MM.1S (cell line): ENCODE data around the gene CDC14A.
A peak's percentile ranks its signal among the peaks of the same experiment; 100 is the strongest.

Experiments used
- DNase-seq: peaks from one replicate; pipeline ENCODE4 v3.0.0-alpha.2; 2015
- H2AFZ ChIP-seq: fragments of 300-600 bp; sonication (generic); 2 replicates; pipeline ENCODE4 v1.6.0; 2016; ENCODE audit warnings: antibody characterized with exemption, low read length
- H3F3A ChIP-seq: fragments of 300-600 bp; sonication (generic); 2 replicates; pipeline ENCODE4 v1.6.1; 2016; ENCODE audit warnings: mild to moderate bottlenecking, antibody characterized with exemption, low read length, moderate library complexity, mixed read lengths; ENCODE audit not compliant: insufficient read depth
- H3K27ac ChIP-seq: fragments of 300-600 bp; sonication (generic); 2 replicates; pipeline ENCODE4 v1.5.1; 2016; ENCODE audit warnings: mild to moderate bottlenecking, low read length
- H3K27me3 ChIP-seq: fragments of 300-600 bp; sonication (generic); replicated peaks from 2 replicates; pipeline ENCODE4 v1.6.0; 2016; ENCODE audit warnings: low read length; ENCODE audit not compliant: insufficient read depth
- H3K36me3 ChIP-seq: fragments of 300-600 bp; sonication (generic); replicated peaks from 2 replicates; pipeline ENCODE4 v1.6.1; 2016; ENCODE audit warnings: mild to moderate bottlenecking, low read length, mixed read lengths; ENCODE audit not compliant: insufficient read depth
- H3K4me1 ChIP-seq: fragments of 300-600 bp; sonication (generic); 2 replicates; pipeline ENCODE4 v1.6.1; 2016; ENCODE audit warnings: low read length, mixed read lengths
- H3K4me2 ChIP-seq: fragments of 300-600 bp; sonication (generic); 2 replicates; pipeline ENCODE4 v1.6.0; 2016; ENCODE audit warnings: low read depth, low read length
- H3K4me3 ChIP-seq: fragments of 300-600 bp; sonication (generic); 2 replicates; pipeline ENCODE4 v1.5.1; 2016; ENCODE audit warnings: low read length, mixed read lengths
- H3K79me2 ChIP-seq: fragments of 300-600 bp; sonication (generic); 2 replicates; pipeline ENCODE4 v1.6.1; 2016; ENCODE audit warnings: mixed run types, low read length, mixed read lengths
- H3K9ac ChIP-seq: fragments of 300-600 bp; sonication (generic); 2 replicates; pipeline ENCODE4 v1.6.1; 2016; ENCODE audit warnings: low read length, mixed read lengths
- H3K9me2 ChIP-seq: fragments of 300-600 bp; sonication (generic); replicated peaks from 2 replicates; pipeline ENCODE4 v1.6.1; 2016; ENCODE audit warnings: mild to moderate bottlenecking, low read length, mixed read lengths; ENCODE audit not compliant: insufficient read depth
- H3K9me3 ChIP-seq: fragments of 300-600 bp; sonication (generic); replicated peaks from 2 replicates; pipeline ENCODE4 v1.6.1; 2016; ENCODE audit warnings: mild to moderate bottlenecking, low read length, mixed read lengths; ENCODE audit not compliant: insufficient read depth
- H4K20me1 ChIP-seq: fragments of 300-600 bp; sonication (generic); 2 replicates; pipeline ENCODE4 v1.6.1; 2016; ENCODE audit warnings: mild to moderate bottlenecking, low read length, moderate library complexity, mixed read lengths; ENCODE audit not compliant: insufficient read depth
- EZH2 ChIP-seq: fragments of 300-600 bp; sonication (generic); optimal IDR thresholded peaks from 2 replicates; pipeline ENCODE3; 2017; ENCODE audit warnings: low read depth, mild to moderate bottlenecking, antibody characterized with exemption, low read length, mixed read lengths
- EZH2phosphoT487 ChIP-seq: fragments of 300-600 bp; sonication (generic); IDR thresholded peaks from 2 replicates; pipeline ENCODE4 v1.6.1; 2018; ENCODE audit warnings: antibody characterized with exemption, low read length
- TF ChIP-seq, protein P1 (sequence below): fragments of 300-600 bp; sonication (generic); IDR thresholded peaks from 2 replicates; pipeline ENCODE4 v1.5.1; 2016; ENCODE audit warnings: antibody characterized with exemption, low read length, mixed read lengths

CDC14A gene

GRCh38 chr1:100353071-100353801, 930 bp downstream of the CDC14A start:
- H3K27me3 ChIP-seq = no peaks in the 10 kb centered on the region
- peak overlapping the region; percentile 53 for H2AFZ ChIP-seq
- H3K4me3 ChIP-seq = peak overlapping the region; percentile 76
- no peaks in the 10 kb centered on the region for H3K9me3 ChIP-seq
- H3K9ac ChIP-seq = peak overlapping the region; percentile 67; the same call in 1 of the 2 replicates
- H3K79me2 ChIP-seq = peaks cover 24% of the 10 kb centered on the region
- H3K4me2 ChIP-seq = peak overlapping the region; percentile 68
- H3K4me1 ChIP-seq = peaks cover 11% of the 10 kb centered on the region; the same call in 1 of the 2 replicates
- no peaks in the 10 kb centered on the region for H4K20me1 ChIP-seq
- H3F3A ChIP-seq = peaks cover 9% of the 10 kb centered on the region
- TF ChIP-seq EZH2 (no peak), EZH2phosphoT487 (no peak)
- H3K27ac ChIP-seq = peak overlapping the region; percentile 46; the same call in 1 of the 2 replicates
- DNase-seq = peak; percentile 14
- H3K36me3 ChIP-seq = no peaks in the 10 kb centered on the region
- no peaks in the 10 kb centered on the region for H3K9me2 ChIP-seq

DNA sequence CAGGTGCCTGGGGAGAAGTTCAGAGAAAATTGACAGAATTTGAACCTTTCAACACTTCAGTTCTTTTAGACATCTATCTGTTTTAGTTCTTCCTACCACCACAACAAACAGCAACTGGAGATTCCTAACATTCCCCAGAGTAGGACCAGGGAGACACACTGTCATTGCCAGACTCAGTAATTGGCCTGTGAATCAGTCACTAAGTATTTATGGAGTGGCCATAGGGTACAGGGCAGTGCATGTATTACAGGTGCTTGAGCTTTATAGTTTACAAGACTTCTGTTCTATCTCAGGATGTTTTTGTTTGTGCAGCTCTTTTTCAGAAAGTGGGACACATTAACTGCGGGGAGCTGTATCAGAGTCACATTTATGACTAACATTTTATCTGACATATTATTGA, 1.7 kb downstream of the CDC14A start:
- Histone ChIP-seq H3K27ac (no peak overlapping the region), H4K20me1 (no peaks in the 10 kb centered on the region), H3K79me2 (peaks cover 25% of the 10 kb centered on the region), H2AFZ (no peak overlapping the region), H3K4me1 (peaks cover 11% of the 10 kb centered on the region; the same call in 1 of the 2 replicates), H3K27me3 (no peaks in the 10 kb centered on the region), H3K9me2 (no peaks in the 10 kb centered on the region), H3K9me3 (no peaks in the 10 kb centered on the region), H3F3A (peaks cover 9% of the 10 kb centered on the region), H3K4me2 (peak overlapping the region; percentile 68; the same call in 1 of the 2 replicates), H3K9ac (no peak overlapping the region), H3K4me3 (peak overlapping the region; percentile 76; the same call in 1 of the 2 replicates), H3K36me3 (no peaks in the 10 kb centered on the region)
- DNase-seq = no peak
- TF ChIP-seq EZH2 = no peak
- TF ChIP-seq, protein P1, sequence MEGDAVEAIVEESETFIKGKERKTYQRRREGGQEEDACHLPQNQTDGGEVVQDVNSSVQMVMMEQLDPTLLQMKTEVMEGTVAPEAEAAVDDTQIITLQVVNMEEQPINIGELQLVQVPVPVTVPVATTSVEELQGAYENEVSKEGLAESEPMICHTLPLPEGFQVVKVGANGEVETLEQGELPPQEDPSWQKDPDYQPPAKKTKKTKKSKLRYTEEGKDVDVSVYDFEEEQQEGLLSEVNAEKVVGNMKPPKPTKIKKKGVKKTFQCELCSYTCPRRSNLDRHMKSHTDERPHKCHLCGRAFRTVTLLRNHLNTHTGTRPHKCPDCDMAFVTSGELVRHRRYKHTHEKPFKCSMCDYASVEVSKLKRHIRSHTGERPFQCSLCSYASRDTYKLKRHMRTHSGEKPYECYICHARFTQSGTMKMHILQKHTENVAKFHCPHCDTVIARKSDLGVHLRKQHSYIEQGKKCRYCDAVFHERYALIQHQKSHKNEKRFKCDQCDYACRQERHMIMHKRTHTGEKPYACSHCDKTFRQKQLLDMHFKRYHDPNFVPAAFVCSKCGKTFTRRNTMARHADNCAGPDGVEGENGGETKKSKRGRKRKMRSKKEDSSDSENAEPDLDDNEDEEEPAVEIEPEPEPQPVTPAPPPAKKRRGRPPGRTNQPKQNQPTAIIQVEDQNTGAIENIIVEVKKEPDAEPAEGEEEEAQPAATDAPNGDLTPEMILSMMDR = no peak
- no peak for TF ChIP-seq EZH2phosphoT487

DNA sequence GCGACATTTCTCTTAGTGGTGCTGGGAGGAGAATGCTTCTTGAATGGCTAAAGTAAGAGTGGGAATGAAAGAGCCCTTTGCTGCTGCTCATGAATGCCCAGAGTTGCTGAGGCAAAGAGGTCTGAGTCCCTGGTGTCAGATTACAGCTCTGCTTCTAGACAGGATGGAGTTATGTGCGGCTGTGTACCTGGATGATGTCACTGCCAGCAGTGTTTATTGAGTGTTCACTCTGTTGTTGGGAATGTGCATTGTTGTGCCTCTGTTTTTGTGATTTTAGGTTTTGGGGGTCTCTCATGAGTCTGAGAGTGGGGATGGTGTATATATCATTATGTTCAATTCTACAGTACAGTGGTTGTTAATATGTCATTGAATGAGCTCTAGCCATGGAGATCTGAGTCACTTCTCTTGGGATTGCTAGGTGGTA, 2.7 kb downstream of the CDC14A start:
- peak; percentile 35 for DNase-seq
- H3K9ac ChIP-seq = no peak overlapping the region
- no peak overlapping the region for H3K27ac ChIP-seq
- TF ChIP-seq EZH2phosphoT487 = no peak
- no peak for TF ChIP-seq EZH2
- TF ChIP-seq, protein P1 = no peak
- no peak overlapping the region for H3K4me3 ChIP-seq
- H3K4me2 ChIP-seq = no peak overlapping the region
- H3K27me3 ChIP-seq = no peaks in the 10 kb centered on the region
- H3F3A ChIP-seq = peaks cover 9% of the 10 kb centered on the region
- peaks cover 11% of the 10 kb centered on the region; the same call in 1 of the 2 replicates for H3K4me1 ChIP-seq
- H2AFZ ChIP-seq = no peak overlapping the region
- no peaks in the 10 kb centered on the region for H4K20me1 ChIP-seq
- peaks cover 27% of the 10 kb centered on the region for H3K79me2 ChIP-seq
- H3K9me2 ChIP-seq = no peaks in the 10 kb centered on the region
- no peaks in the 10 kb centered on the region for H3K36me3 ChIP-seq
- no peaks in the 10 kb centered on the region for H3K9me3 ChIP-seq

GRCh38 chr1:100358210-100358609, 5.9 kb downstream of the CDC14A start:
- H3K4me2 ChIP-seq = no peak overlapping the region
- DNase-seq = no peak
- H3K9me2 ChIP-seq = no peaks in the 10 kb centered on the region
- H3K4me3 ChIP-seq = no peak overlapping the region
- peaks cover 11% of the 10 kb centered on the region; the same call in 1 of the 2 replicates for H3K4me1 ChIP-seq
- no peaks in the 10 kb centered on the region for H4K20me1 ChIP-seq
- no peaks in the 10 kb centered on the region for H3K27me3 ChIP-seq
- H3K27ac ChIP-seq = no peak overlapping the region
- no peak overlapping the region for H3K9ac ChIP-seq
- H3K79me2 ChIP-seq = peaks cover 27% of the 10 kb centered on the region
- no peak overlapping the region for H2AFZ ChIP-seq
- no peaks in the 10 kb centered on the region for H3K9me3 ChIP-seq
- no peaks in the 10 kb centered on the region; the same call in 1 of the 2 replicates for H3F3A ChIP-seq
- no peaks in the 10 kb centered on the region for H3K36me3 ChIP-seq
- no peak for TF ChIP-seq EZH2phosphoT487
- TF ChIP-seq, protein P1 = peak; percentile 23
